Duodenal mucosa (tissue), 2 donors: ENCODE results near the gene CD47.

Experiments used
- H3K27ac ChIP-seq: one replicate; pipeline ENCODE4 v1.7.0; 2013; ENCODE audit warnings: low read depth, low read length
- H3K27me3 ChIP-seq, 2 donors: one replicate each; pipeline ENCODE4 v1.7.0; 2013; ENCODE audit warnings: low read length in 2 of 2, control low read depth in 1 of 2; ENCODE audit not compliant: insufficient read depth in 2 of 2, control insufficient read depth in 1 of 2
- H3K36me3 ChIP-seq, 2 donors: one replicate each; pipeline ENCODE4 v1.7.0; 2013; ENCODE audit warnings: low read length in 2 of 2, control low read depth in 1 of 2; ENCODE audit not compliant: insufficient read depth in 2 of 2, control insufficient read depth in 1 of 2
- H3K4me1 ChIP-seq, 2 donors: one replicate each; pipeline ENCODE4 v1.7.0; 2013; ENCODE audit warnings: low read length in 2 of 2, control low read depth in 1 of 2; ENCODE audit not compliant: insufficient read depth in 2 of 2, control insufficient read depth in 1 of 2
- H3K4me3 ChIP-seq, 2 donors: one replicate each; pipeline ENCODE4 v1.7.0; 2013; ENCODE audit warnings: low read length in 2 of 2, low read depth in 1 of 2
- H3K9ac ChIP-seq, 2 donors: one replicate each; pipeline ENCODE4 v1.7.0; 2013; ENCODE audit warnings: low read length in 2 of 2, low read depth in 1 of 2
- H3K9me3 ChIP-seq, 2 donors: one replicate each; pipeline ENCODE4 v1.7.0; 2013; ENCODE audit warnings: low read length in 2 of 2, control low read depth in 1 of 2; ENCODE audit not compliant: control insufficient read depth in 1 of 2

Gene CD47

DNA sequence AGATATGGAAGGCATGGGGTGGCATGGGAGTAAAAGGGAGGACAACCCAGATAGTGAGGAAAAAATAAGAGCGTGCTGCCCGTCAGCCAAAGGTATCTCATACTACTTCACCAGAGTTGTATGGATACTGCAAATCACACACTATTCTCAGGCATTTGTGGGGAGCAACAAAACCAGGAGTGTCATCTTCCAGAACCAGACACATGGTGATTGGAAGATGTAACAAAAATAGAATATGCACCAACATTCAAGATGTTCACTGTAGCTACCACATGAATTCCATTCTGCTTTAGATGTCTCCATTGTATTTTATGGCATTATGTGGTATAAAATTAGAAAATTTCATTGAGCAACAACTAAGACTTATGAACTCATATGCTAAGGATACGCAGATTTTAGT, 34.9 kb downstream of the CD47 start:
- Histone ChIP-seq H3K27ac (no peak overlapping the region), H3K9ac (no peak overlapping the region), H3K9me3 (no peaks in the 10 kb centered on the region), H3K4me1 (peaks cover 0 to 3% of the 10 kb centered on the region in 2 donors), H3K4me3 (no peak overlapping the region), H3K27me3 (no peaks in the 10 kb centered on the region), H3K36me3 (peaks cover 21 to 56% of the 10 kb centered on the region in 2 donors)

DNA sequence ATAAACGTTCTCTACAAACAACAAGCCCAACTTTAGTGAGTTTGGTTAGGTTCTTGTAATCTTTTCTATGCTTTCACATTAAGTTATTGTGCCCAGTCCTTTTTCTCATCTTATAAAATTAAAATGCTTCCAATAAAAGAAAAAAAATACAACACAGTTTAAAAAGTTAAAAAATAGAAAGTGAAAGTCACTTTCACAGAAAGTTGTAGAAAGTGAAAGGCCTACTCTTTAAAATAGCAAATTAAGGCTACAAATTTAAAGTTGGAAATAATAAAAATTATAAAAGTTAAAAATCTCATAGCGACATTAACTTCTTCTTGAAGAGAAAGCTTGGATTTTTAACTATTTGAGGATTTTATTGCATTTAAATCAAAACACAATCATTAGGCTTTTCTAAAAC, 35.9 kb downstream of the CD47 start:
- Histone ChIP-seq H3K9me3 (no peaks in the 10 kb centered on the region), H3K9ac (no peak overlapping the region), H3K27ac (no peak overlapping the region), H3K36me3 (peaks cover 16 to 56% of the 10 kb centered on the region in 2 donors), H3K27me3 (no peaks in the 10 kb centered on the region), H3K4me3 (no peak overlapping the region), H3K4me1 (no peaks in the 10 kb centered on the region)

DNA sequence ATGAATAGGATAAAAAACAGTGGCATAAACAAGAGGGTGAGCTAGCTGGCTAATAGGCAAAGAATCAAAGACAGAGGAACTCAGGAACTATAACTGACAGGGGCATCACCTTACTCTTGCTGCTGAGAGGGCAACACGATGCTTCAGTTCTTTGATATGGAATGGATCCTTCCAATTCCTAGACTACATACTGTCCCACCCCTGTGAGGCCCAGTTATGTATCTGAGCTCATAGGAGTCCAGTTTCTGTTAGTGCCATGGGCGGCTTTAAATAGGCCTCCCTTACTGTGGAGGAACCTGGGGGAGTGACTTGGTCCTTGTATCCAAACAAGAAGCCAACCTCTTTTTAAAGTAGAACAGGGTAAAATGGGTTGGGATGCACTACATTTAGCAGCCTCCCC, 37.3 kb downstream of the CD47 start:
- Histone ChIP-seq H3K27me3 (no peaks in the 10 kb centered on the region), H3K9me3 (no peaks in the 10 kb centered on the region), H3K4me1 (no peaks in the 10 kb centered on the region), H3K9ac (no peak overlapping the region), H3K4me3 (no peak overlapping the region), H3K36me3 (peaks cover 12 to 50% of the 10 kb centered on the region in 2 donors), H3K27ac (no peak overlapping the region)

GRCh38 chr3:108053067-108053466, 37.8 kb downstream of the CD47 start:
- no peaks in the 10 kb centered on the region for H3K27me3 ChIP-seq
- H3K4me1 ChIP-seq: no peaks in the 10 kb centered on the region
- H3K4me3 ChIP-seq: no peak overlapping the region
- H3K36me3 ChIP-seq: peaks cover 8 to 46% of the 10 kb centered on the region in 2 donors
- H3K27ac ChIP-seq: no peak overlapping the region
- H3K9me3 ChIP-seq: no peaks in the 10 kb centered on the region
- H3K9ac ChIP-seq: no peak overlapping the region

- H3K9me3 ChIP-seq: no peaks in the 10 kb centered on the region
- no peak overlapping the region for H3K9ac ChIP-seq
- no peaks in the 10 kb centered on the region for H3K27me3 ChIP-seq
- no peaks in the 10 kb centered on the region for H3K4me1 ChIP-seq
- no peak overlapping the region for H3K4me3 ChIP-seq
- H3K36me3 ChIP-seq: peaks cover 8 to 49% of the 10 kb centered on the region in 2 donors
- no peak overlapping the region for H3K27ac ChIP-seq
Measured at GRCh38 chr3:108051005-108051404, 39.8 kb downstream of the CD47 start.

GRCh38 chr3:108047987-108048386, 42.8 kb downstream of the CD47 start:
- Histone ChIP-seq H3K4me1 (no peaks in the 10 kb centered on the region), H3K36me3 (peaks cover 6 to 36% of the 10 kb centered on the region in 2 donors), H3K4me3 (no peak overlapping the region)

DNA sequence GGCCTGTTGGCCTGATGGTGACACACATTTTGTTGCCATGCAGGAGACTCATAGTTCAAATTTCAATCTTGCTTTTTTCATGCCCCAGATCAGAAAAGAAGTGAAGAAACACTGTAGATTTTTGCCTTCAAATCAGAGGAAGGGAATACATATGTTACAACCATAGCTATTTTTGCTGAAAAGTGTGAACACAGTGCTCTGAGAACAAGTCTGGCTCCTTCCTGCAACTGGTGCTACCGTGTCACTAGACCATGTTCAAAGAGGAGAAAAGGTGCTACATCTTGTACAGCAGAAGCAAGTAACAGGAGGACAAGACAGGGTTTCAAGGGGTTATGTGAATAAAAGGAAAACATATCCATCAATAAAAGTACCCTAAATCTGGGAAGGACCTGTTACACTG, 44.6 kb downstream of the CD47 start:
- peaks cover 4 to 39% of the 10 kb centered on the region in 2 donors for H3K36me3 ChIP-seq
- no peak overlapping the region for H3K27ac ChIP-seq
- H3K9ac ChIP-seq: no peak overlapping the region
- H3K4me1 ChIP-seq: no peaks in the 10 kb centered on the region
- no peaks in the 10 kb centered on the region for H3K27me3 ChIP-seq
- H3K4me3 ChIP-seq: no peak overlapping the region
- no peaks in the 10 kb centered on the region for H3K9me3 ChIP-seq

More at GRCh38 chr3:108047987-108048386, 42.8 kb downstream of the CD47 start:
- H3K27me3 ChIP-seq: no peaks in the 10 kb centered on the region
- H3K9ac ChIP-seq: no peak overlapping the region
- no peak overlapping the region for H3K27ac ChIP-seq
- no peaks in the 10 kb centered on the region for H3K9me3 ChIP-seq

GRCh38 chr3:108044699-108045098, 46.1 kb downstream of the CD47 start:
- no peak overlapping the region for H3K27ac ChIP-seq
- no peaks in the 10 kb centered on the region for H3K4me1 ChIP-seq
- no peaks in the 10 kb centered on the region for H3K9me3 ChIP-seq
- no peak overlapping the region for H3K4me3 ChIP-seq
- H3K36me3 ChIP-seq: peaks cover 0 to 27% of the 10 kb centered on the region in 2 donors
- no peak overlapping the region for H3K9ac ChIP-seq
- no peaks in the 10 kb centered on the region for H3K27me3 ChIP-seq

GRCh38 chr3:108042300-108042699, 48.5 kb downstream of the CD47 start:
- H3K36me3 ChIP-seq: peaks cover 0 to 24% of the 10 kb centered on the region in 2 donors
- H3K4me3 ChIP-seq: no peak overlapping the region
- no peaks in the 10 kb centered on the region for H3K9me3 ChIP-seq
- H3K27me3 ChIP-seq: no peaks in the 10 kb centered on the region
- no peak overlapping the region for H3K9ac ChIP-seq
- no peak overlapping the region for H3K27ac ChIP-seq
- H3K4me1 ChIP-seq: no peaks in the 10 kb centered on the region

- H3K4me3 ChIP-seq: no peak overlapping the region
- H3K9me3 ChIP-seq: no peaks in the 10 kb centered on the region
- H3K36me3 ChIP-seq: peaks cover 0 to 15% of the 10 kb centered on the region in 2 donors
- no peak overlapping the region for H3K27ac ChIP-seq
- H3K27me3 ChIP-seq: no peaks in the 10 kb centered on the region
- no peaks in the 10 kb centered on the region for H3K4me1 ChIP-seq
- H3K9ac ChIP-seq: no peak overlapping the region
Measured at GRCh38 chr3:108041253-108041652, 49.6 kb downstream of the CD47 start.

DNA sequence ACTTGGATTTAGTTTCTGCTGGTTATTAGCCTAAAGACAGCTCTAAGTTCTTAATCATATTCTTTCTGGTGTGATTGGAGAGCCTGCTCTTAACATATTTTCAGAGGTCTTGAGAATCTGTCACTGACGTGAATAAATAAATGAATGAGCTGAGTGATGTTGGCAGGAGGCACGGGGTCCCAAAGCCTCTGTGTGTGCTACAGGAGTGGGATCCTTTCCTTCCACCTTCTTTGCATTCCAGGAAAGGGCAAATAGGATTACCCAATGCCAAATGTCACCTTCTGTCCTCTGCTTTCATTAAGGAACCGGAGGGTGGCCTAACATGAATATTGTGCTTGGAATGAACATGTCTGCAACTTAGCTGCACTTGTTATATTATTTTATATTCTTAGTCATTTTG, 53.1 kb downstream of the CD47 start:
- Histone ChIP-seq H3K4me3 (no peak overlapping the region), H3K36me3 (peaks cover 0 to 11% of the 10 kb centered on the region in 2 donors), H3K27ac (no peak overlapping the region), H3K27me3 (no peaks in the 10 kb centered on the region), H3K9me3 (no peaks in the 10 kb centered on the region), H3K4me1 (no peaks in the 10 kb centered on the region), H3K9ac (no peak overlapping the region)
